HG02610 (cell line): ENCODE data around the gene ZDHHC7.
"Not testable (repeated sequence)": the region's sequence is repeated elsewhere in the genome, so short reads cannot be mapped to it uniquely, and the experiment has no call there.

Experiments
- ATAC-seq: cut with Tn5 transposase; IDR thresholded peaks from one replicate; pipeline ENCODE4 v1.9.1; 2021; ENCODE audit warnings: mild to moderate bottlenecking, moderate library complexity; ENCODE audit not compliant: unreplicated experiment

ZDHHC7 gene

DNA sequence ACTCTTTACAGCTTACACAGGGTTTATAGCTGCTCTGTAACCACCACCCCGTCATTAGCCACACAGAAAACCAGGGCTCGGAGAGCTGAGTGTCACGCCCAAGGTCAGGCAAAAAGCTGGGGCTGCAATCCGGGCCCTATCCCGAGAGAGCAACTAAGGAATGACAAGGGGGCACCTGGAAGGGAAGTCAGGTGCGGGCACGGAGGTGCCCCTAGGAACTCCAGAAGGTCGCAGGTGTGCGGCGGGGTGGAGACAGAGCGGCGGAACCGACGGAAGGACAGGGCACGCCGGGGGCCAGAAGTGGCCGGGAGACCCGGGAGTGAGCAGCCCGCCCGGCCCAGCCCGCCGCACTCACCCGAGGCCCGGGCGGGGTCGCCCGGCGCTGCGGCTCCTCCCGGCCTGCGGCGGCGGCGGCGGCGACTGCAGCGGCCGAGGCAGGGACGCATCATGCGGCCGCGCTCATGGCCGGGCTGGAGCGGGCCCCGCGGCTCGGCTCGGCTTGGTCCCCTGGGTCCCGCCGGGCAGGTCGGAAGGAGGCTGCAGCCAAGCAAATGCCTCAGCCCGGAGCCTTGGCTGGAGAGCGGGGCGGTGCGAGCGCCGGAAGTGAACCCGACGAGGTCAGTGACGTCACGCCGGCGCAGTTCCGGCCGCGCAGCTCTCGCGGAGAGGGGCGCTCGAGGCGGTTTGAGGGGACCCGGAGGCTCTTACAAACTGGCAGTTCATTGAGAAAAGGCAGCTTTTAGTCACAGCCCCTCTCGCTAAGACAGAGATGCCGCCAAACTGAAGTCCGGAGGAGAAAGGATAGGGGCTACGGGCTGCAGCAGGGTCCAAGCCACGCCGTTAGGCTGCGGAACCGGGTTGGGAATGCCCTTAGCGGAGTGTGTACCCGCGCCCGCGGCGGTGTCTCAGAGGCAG lies at the start of gene ZDHHC7:
Gene ZDHHC7, minus strand, starts transcription at position 605 of the 915 bp plus-strand sequence. CDS start 20,917 bp downstream, outside the sequence.
- peak; percentile 88 for ATAC-seq

- ATAC-seq: no peak
Measured at GRCh38 chr16:85058909-85059308, 47.6 kb upstream of the ZDHHC7 start.

GRCh38 chr16:85057948-85058347 lies 46.6 kb upstream of the ZDHHC7 start:
- no peak for ATAC-seq

GRCh38 chr16:85057212-85057889 lies 46.0 kb upstream of the ZDHHC7 start:
- ATAC-seq: no peak

GRCh38 chr16:85056211-85056748 lies 44.9 kb upstream of the ZDHHC7 start:
- no peak for ATAC-seq

DNA sequence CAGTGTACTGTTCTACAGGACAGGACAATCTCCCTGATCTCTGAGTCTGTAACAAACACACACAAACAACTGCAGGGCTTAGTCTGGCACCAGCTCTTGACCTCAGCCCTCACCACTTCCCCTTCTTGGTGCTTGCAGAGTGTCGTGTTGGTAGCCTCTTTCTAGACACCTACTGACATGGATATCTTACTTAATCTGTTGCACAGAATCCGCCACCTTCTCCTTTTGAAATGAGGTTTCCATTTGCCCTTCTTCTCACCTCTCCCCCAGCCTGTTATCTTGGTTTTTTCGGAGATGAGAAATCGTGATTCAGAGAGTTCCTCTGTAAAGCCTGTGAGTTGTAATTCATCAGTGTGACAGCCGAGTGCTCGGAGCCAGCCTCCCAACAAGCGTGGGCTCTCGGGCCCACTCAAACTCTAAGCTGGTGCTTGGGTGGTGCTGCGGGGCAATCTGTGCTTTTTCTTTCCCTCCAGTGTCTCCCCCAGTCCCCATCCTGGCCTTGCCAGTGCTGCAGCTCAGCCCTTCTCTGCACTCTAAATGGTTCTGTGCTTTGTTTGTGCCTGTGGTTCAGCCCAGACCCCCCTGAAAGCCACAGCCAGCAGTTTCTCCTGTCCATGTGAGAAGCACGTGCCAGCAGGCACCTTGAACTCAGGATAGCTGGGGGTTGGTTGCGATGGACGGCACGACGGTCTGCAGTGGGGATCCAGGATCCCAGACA lies 44.3 kb upstream of the ZDHHC7 start:
- ATAC-seq: peak; percentile 82

DNA sequence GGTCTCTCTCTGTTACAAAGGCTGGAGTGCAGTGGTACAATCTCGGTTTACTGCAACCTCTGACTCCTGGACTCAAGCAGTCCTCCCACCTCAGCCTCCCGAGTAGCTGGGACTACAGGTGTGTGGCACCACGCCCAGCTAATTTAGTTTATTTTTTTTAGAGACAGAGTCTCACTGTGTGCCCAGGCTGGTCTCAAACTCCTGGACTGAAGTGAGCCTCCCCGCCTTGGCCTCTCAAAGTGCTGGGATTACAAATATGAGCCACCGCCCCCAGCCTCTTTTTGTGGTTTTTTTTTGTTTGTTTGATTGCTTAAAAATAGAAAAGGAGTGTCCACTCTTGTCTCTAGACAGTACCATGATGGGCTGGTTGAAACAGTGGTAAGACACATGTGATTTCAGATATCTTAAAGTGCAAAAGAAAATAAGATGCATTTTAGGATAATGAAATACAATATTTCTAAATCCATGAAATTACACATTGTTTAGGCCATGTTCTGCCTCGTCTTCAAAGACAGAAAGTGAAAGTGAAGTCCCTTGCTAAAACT lies 43.7 kb upstream of the ZDHHC7 start:
- no peak for ATAC-seq

GRCh38 chr16:85054321-85054720 lies 43.0 kb upstream of the ZDHHC7 start:
- ATAC-seq: not testable (repeated sequence)

DNA sequence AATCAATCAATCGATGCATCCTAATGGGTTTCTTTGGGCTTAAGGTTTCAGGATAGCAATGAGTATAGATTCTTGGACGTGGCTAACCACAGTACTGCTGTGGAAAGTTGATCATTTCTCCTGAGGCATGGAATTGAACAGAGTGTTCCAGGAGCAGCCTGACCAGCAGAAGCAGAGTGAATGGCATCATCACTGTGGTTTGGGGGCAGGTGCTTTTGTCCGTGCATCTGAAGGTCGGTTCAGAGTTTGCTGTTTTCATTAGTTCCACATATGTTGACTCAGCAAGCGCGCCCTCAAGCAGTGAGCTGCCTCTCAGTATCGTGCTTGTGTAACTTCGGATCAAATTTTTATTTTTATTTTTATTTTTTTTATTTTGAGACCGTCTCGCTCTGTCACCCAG lies 41.2 kb upstream of the ZDHHC7 start:
- ATAC-seq: no peak

GRCh38 chr16:85051683-85052082 lies 40.3 kb upstream of the ZDHHC7 start:
- no peak for ATAC-seq

DNA sequence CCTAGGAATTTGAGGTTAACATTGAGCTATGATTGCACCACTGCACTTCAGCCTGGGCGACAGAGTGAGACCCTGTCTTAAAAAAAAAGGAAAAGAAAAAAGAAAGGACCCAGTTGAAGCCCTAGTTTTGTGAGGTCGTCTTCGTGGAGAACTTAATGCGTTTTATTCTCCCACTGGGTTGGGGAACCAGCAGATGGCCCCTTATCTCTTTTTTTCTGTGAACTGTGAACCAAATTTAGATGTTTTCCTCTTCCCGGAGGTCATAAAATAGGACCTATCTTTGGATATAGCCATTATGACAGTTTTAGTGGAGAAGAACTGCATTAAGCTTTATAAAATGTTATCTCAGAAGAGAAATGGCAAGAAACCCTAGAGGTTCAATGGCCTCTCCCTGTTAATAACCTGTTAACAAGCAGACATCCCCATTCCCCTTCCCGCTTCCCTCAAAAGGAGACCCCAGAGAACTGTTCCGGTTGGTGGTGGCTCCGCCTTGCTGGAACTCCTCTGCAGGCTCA lies 39.8 kb upstream of the ZDHHC7 start:
- ATAC-seq: no peak

DNA sequence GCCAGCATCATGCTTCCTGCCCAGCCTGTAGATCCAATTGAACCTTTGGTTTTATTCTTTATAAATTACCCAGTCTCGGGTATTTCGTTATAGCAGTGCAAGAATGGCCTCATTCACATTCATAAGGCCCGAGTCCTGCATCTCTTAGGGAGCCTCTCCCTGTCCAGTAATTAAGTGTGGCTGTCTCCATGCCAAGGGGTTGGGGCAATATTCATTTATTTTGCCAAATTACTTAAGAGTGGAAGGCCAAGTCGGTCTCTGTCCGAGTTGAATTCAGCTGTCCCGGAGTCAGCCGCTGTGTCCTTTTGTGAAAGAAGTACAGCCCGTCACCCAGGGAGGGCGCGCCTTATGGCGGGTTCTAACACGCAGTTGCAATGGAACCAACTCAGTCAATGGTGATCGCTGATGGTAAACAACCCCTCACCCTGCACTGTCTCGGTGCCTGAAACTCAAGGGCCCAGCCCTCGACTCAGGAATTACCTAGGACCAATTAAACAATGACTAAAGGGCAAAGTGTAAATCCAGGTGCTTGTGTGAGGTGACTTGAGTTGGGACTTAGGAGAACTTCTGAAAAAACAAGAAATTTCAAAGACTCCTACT lies 38.5 kb upstream of the ZDHHC7 start:
- ATAC-seq: no peak

- ATAC-seq: no peak
Measured at GRCh38 chr16:85048921-85049562, 37.7 kb upstream of the ZDHHC7 start.

- ATAC-seq: no peak
Measured at GRCh38 chr16:85047867-85048455, 36.6 kb upstream of the ZDHHC7 start.

- no peak for ATAC-seq
Measured at GRCh38 chr16:85046931-85047866, 35.9 kb upstream of the ZDHHC7 start.

DNA sequence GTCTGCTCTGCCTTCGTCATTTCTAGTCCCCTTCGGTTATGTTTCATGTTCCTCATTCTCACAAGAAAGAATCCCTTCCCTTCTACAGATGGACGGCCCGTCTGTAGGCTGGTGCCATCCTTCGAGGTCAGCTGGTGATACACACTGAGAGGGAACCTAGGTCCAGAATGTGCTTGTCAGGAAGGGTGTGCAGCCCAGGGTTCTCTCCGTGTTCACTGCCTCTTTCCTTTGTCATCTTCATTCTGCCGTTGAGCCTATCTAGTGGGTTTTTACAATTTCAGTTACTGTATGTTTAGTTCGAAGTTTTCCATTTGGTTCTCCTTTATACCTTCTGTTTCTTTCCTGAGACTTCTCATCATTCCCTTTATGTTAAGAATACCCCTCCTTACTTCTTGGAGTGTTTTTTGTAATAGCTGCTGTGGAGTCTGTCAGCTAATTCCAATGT lies 35.2 kb upstream of the ZDHHC7 start:
- no peak for ATAC-seq

GRCh38 chr16:85045641-85046471 lies 34.5 kb upstream of the ZDHHC7 start:
- ATAC-seq: no peak
